Stimulated activated naive CD8-positive, alpha-beta T cell treated with anti-CD3 and anti-CD28 coated beads, Interleukin-15, Interleukin-2, amounts not matched to agents 100 U/mL and 50 U/mL, for 24 hours (primary cell): ENCODE results near the gene TMOD2.

Experiments
- ATAC-seq: fragments of 150-1000 bp; cut with Tn5 transposase; one replicate; pipeline ENCODE4 v1.10.0; 2021
- DNase-seq: peaks from one replicate; pipeline ENCODE4 v3.0.0; 2021

The TMOD2 gene

DNA sequence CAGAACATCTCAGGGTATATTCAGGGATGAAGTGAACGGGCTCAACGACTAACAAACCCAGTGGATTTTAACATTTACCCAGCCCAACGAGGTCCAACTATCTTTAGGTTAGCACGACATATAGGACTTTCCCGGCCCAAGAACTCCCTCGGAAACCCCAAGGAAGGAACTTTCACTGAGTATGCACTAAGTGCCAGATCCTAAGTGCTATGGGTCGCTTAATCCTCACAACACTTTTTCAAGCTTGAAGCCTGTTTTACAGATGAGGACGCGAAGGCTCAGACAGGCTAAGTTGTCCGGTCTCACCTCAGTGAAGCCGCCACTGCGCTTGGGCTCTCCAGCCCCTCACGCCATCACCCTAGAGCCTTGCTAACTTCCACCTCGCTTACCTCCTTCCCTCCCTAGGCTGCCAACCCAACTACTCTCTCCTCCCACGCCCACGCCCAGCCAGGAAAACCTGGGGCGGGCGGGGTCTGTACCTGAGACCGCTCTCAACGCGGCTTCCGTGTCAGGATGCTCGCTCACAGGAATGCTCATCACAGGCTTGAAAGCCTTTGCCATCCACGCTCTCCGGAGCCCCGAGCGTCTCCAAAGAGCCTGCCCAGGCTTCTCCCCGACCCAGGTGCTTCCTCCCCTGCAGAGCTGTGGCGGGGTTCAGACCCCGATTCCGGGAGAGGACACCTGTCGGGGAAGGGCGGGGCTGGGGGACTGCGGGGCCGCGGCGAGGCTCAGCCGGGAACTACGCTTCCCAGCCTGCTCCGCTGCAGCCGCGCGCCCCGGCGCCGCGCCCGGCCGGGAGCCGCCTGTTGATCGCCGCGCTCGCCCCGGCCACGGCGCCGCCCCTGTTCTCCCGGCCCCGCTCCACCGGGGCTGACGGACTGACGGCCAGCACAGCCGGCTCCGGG is at the start of gene TMOD2:
Gene TMOD2, plus strand, starts transcription at position 806 of the 905 bp plus-strand sequence. CDS start 14,845 bp downstream, outside the sequence.
- DNase-seq (peak; percentile 67), ATAC-seq (peak; percentile 88)

DNA sequence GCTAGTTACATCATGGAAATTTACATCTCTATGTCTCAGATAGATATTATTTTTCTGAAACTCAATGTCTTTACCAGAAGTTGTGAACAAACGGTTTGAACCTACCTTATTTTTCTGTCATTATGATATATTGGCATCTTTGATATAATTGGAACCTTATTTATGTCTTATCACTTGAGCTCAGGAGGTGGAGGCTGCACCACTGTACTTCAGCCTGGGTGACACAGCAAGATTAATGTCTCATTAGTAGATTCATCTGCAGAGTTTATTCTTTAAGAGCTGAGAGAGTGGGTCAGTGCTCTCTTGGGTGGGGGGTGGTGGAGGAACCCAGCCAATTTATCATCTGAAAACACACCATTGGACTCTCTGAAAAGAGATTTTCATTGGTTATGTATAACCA is 48.7 kb upstream of the TMOD2 start:
- no peak for DNase-seq

DNA sequence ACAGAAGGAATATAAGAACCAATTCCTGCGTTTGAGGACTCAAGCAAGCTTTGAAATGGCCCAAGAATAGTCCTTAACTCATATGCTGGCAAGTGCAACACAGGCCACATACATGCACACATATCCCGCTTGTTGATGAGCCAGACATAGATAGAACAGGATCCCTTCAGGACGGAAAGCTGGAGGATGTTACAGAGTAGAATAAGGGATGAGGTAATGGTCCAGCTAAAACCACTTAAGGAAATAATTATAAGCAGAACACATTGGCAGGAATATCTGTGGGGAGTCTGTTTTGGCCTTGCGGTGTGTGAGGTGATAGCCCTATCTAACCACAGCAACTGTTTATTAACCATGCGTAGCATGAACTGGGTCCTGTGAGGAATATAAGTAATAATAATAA is 45.1 kb upstream of the TMOD2 start:
- no peak for ATAC-seq
- DNase-seq: no peak

More for the DNA sequence above, 48.7 kb upstream of the TMOD2 start:
- ATAC-seq: no peak

DNA sequence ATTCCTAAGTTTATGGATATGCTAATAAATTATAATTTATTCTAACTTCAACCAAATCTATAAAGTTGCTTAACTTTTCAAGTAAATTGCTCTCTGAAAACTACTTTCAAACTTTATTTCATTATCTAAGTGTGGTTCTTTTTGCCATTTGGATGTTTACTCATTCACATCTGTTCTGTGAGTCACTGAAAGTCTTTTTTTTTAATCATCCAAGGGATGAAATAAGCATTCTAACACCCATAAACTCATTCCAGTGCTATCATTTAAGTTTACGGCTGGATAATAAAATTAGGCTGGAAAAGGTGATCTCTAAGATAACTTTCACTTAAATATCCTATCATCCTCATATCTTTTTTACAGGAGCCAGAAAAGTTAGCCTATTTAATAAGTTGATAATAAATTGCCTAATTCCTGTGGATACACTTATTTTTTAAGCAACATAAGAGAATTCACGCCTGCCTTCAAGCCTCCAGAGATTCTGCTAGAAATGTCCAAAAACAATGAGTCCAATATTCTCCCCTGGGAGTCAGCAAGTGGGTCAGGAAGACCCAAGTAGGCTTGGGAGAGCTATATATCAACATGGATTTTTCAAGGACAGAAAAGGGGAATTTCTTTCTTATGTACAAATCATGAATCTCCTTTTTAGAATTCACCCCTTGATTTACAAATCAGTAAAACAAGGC is 44.3 kb upstream of the TMOD2 start:
- DNase-seq (no peak), ATAC-seq (no peak)

DNA sequence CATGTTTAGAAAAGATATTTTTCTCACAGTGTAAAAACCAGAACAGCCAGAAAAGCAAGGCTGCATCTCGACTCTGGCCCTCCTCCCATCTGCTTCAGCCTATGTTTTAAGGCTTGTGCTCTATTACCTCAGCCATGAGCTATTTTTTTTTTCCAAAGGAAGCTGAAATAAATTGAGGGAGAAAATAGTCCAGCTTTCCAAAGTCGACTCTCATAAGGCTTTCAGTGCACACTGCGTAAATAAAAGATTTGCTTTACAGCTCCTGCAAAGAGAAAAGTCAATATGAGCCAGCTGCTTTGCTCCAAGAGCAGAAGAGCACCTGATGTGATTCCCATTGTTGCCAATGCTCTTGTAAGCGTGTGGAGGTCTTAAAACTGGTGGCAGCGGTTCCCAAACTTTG is 43.4 kb upstream of the TMOD2 start:
- ATAC-seq: no peak
- no peak for DNase-seq

DNA sequence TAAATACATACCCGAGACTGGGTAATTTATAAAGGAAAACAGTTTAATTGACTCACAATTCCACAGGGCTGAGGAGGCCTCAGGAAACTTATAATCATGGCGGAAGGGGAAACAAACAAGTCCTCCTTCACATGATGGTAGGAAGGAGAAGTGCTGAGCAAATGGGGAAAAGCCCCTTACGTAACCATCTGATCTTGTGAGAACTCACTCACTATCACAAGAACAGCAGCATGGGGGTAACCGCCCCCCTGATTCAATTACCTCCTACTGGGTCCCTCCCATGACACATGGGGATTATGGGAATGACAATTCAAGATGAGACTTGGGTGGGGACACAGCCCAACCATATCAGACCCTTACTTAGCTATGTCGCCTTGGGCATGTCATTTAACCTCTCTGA is 42.4 kb upstream of the TMOD2 start:
- no peak for ATAC-seq
- DNase-seq: no peak

DNA sequence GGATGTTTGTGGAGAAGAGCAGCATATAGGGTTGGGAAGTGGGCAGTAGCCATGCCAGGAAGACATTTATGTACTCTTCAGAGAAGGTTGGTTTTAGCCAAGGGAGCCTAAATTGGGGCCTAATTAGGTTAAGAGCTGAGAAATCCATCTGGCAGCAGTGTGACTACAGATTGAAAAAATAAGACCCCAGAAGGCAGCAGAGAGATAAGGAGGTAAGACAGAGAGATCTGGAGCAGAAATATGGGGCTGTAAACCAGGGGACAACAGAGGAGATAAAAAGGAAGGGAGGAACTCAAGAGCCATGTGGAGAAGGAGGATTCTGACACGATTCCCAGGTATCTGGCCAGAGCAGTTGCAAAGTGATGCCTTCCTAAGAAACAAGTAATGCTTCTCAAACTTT is 37.2 kb upstream of the TMOD2 start:
- no peak for DNase-seq
- no peak for ATAC-seq

DNA sequence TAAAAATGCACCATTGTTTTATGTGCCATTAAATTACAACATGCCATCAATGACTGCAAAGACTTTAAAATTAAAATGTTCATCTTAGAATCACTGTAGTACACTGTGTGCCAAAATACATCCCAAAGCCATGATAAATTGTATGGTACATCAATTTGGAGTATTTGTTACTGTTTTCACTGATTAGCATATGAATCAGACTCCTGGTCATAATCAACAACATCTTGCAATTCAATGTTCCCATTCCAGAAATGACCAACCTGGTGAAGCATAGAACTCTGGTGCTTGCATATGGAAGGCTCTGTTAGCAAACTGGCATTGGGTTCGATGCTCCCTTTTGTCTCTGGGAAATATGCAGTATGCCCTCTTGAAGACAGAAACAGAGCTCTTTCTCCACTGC is 36.5 kb upstream of the TMOD2 start:
- DNase-seq: no peak
- no peak for ATAC-seq

DNA sequence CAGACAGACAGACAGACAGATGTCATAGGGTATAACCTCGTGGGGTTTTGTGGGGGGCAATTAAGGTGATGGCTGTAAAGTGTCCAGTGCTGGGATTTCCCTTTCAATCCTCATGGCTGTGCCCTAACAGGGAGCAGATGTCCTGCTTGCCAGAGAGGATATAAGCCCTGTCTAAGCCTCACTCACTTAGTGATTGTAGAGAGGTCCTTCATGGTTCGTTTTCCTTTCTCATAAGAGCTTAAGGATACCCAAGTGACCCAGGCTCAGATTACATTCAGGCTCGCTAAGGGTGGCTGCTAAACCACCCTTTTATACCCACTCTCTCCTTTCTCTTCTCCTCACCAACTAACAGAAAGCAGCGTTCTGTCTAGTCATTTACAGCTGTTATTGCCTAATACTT is 33.2 kb upstream of the TMOD2 start:
- DNase-seq (no peak), ATAC-seq (no peak)

DNA sequence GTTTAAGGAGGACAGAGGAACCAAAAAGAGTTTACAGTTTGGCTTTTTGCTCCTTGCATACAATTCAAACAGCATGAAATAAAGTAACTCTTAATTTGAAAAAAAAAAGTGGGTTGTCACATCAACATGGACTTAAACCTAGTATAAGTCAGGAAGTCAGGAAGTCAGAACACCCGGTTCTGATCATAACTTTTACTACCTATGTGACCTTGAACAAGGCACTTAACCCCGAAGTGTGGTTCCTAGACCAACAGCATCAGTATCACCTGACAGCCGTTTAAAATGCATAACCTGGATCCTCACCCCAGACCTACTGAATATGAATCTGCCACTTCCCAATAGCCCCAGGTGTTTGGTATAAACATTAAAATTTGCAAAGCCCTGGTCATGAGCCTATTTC is 32.7 kb upstream of the TMOD2 start:
- DNase-seq: no peak
- ATAC-seq: no peak

DNA sequence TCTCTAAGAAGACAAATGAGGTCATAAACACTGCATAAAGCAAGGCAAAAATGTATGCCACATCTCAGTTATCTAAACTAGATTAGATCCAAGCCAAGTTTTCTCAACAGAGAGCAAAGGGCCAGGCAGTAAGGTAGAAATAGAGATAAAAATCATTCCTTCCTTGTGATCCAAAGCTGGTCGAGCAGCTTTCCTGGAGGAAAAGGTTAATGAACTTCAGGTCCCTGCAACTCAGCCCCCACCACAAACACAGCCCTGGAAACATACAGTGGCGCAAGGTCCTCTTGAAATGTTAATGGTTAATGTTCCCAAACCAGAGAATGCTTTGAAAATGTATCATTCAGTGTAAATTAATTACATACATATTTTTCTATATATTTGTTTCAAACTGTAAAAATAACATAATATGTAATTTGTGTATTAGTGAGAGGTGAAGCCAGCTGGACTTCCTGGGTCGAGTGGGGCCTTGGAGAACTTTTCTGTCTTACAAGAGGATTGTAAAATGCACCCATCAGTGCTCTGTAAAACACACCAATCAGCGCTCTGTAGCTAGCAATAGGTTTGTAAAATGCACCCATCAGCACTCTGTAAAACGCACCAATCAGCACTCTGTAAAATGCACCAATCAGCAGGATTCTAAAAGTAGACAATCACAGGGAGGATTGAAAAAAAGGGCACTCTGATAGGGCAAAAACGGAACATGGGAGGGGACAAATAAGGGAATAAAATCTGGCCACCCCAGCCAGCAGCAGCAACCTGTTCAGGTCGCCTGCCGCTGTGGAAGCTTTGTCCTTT is 31.0 kb upstream of the TMOD2 start:
- no peak for ATAC-seq
- no peak for DNase-seq

DNA sequence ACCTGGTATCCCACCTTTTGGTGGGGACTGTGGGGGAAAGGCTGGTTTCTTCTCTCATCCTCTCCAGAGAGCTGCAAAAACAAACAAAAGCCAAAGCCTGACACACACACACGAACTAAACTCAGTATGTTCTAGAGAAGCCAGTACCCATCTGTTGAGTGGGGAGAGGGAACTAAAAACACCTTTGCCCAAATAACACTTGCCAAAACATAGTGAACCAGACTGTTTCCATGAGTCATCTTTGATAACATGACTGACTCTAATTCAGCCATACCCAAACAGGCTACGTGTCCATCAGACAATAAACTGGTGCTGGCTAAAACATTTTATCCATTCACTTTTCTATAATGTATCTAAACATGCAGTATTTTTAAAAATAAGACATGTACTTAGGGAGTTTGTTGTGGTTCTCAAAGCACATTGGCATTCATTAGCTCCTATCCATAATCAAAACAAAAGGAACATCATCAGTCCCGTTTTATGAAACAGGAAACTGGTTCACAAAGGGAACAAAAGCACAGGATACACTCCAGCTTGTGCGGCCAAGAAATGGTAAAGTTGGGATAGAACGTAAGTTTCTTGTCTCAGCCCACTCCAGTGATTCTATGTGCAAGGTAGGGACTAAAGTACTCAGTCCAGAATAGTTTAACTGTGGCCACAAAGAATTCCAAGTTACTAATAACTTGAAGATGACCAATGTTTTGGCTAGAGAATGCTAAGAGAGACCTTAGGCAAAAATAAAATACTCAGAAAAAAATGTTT is 30.0 kb upstream of the TMOD2 start:
- DNase-seq (no peak), ATAC-seq (no peak)

DNA sequence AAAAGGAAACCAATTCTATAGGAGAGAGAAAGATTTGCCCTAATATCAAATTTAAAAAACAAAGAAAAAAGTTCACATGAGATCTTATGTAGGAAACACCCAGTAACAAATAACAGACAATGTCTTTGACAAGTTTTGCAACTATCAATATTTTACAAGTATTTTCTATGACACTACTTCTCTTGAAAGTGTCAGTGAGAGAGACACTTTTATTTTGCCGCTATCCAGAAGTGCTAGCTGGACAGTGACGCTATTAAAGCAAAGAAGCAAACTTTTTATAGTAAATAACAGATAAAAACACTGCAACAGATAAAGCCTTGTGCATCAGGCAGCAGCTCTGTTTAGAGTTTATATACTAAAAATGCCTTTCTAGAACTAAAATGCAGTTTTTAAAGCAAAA is 27.2 kb upstream of the TMOD2 start:
- ATAC-seq: no peak
- DNase-seq: no peak

DNA sequence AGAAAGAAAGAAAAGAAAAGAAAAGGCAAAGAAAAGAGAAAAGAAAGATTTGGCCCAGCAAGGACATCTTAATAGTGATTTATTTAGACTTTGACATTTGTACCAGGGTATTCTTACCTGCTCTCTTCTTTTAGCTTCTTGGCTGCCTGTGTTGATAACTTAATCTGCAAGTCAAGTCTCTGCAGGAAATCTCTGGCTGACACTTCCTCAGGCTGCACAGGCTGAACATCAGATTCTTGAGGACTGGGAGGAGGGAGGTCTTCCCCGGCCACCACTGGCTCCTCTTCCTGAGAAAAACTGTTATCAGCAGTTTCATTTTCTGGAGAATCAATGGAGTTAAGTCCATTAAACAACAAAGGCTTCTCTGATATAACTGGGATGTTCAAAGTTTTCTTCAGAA is 26.7 kb upstream of the TMOD2 start:
- no peak for ATAC-seq

DNA sequence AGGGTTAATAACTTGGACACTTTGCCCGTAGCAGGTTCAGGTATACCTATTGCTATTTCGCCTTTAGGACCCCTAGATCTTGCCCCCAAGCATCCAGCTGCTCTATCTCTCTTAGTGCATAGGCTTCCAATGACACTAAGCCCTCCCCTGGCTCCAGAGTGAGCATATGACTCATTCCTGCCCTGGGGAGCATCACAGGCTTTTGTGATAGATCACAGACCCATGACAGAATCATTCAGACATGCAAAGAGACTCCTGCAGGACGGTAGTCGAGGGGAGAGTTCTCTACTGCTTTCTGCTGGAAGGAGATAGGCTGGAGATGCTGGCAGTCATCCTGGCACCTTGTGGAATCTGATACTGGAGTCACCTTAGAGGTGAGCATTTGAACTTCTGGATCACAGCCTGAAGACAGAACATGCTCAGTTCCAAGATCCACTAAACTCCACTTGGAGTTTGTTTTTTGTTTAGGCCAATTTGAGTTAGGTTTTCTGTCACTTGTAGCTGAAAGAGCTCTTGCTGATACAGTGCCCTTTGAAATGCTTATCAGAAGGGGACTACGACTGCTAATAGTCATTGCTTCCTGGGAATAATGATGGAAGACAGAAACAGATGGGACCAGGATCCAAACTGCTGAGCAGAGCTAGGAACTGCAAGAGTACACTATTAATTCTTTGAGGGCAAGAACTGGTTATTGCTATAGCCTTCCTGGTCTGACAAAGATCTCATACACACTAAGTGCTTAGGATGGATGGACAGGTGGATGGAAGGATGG is 24.9 kb upstream of the TMOD2 start:
- ATAC-seq: peak; percentile 94
- peak; percentile 49 for DNase-seq

More for the DNA sequence above, 26.7 kb upstream of the TMOD2 start:
- DNase-seq: no peak

DNA sequence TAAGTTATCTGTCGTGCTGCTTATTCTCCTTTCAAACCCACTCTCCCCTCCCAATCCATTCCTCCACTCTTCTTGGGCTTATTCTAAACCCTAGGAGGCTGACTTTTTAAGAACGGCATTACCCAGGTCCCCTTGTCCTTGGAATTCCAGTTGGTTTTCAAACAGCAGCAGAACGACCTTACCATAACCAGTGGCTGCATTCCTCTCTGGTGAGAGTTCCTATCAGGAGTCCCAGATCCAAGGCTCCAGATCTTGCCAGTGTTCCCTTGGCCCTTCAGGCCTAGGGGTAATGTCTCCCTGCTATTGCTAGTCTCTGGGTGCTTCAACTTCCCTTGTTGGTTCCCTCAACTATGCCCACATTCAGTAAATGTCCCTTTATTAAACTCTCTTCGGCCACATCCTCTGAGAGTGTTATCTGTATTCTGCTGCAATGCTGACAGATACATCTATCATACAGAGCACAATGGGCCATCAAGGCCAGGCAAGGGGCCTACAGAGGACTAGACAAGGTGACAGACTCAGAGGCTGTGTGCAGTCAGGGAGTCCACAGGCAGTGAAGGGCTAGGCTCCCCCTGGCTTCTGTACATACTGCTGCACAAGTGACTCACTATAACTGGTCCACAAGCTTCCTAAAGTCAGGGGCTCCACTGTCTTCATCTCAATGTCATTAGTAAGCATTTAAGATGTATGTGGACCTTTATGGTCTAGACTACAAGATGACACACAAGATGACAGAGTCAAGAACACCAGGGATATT is 24.1 kb upstream of the TMOD2 start:
- peak; percentile 68 for ATAC-seq
- DNase-seq: no peak

DNA sequence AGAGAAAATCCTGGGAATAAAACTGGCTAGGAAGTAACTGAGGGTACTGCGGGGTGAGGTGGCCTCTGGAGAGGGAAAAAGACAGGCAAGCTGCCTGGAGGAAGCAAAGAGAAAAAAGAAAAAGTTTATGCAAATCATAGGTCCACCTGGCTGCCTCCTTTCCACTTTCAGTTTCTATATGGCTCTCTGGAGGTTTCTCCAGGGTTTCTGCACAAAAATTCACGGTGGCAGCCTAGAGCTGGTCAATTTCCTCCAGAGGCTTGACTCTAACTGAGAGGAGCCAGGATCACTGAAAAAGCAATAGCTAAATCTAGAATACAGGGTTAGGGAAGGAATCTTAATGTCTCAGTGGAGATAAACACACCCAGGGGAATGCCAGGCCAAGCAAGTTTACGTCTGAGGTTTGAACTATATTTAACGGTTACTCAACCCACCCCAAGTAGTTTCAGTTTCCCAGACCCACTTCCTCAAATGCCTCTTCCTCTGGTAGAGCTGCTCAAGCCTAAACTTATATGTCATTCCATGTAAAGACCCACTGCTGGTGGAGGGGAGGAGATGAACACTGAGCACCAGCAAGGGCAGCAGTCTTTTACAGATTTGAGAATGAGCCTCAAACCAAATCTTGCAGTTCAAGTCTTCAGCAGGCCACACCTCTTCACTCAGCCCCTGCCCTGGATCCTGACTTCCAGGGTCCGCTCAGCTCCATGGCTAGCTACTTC is 19.7 kb upstream of the TMOD2 start:
- peak; percentile 36 for DNase-seq

DNA sequence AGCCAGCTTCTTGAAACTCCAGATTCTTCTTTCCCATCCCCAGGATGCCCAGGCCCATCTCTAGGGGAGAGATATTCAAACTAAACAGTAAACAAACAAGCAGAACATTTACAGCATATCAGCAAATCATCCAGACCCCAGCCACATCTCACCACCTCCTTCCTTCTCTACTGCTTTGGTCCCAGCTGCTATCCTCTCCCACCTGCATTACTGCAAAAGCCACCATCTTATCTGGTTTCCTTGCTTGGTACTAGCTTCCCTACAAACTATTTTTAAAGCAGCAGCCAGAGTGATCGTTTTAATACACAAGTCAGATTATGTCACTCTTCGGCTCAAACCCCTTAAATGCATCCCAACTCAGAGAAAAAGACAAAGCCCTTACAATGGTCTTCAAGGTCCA is 18.8 kb upstream of the TMOD2 start:
- ATAC-seq (no peak), DNase-seq (no peak)

More for the DNA sequence above, 19.7 kb upstream of the TMOD2 start:
- ATAC-seq: peak; percentile 64

DNA sequence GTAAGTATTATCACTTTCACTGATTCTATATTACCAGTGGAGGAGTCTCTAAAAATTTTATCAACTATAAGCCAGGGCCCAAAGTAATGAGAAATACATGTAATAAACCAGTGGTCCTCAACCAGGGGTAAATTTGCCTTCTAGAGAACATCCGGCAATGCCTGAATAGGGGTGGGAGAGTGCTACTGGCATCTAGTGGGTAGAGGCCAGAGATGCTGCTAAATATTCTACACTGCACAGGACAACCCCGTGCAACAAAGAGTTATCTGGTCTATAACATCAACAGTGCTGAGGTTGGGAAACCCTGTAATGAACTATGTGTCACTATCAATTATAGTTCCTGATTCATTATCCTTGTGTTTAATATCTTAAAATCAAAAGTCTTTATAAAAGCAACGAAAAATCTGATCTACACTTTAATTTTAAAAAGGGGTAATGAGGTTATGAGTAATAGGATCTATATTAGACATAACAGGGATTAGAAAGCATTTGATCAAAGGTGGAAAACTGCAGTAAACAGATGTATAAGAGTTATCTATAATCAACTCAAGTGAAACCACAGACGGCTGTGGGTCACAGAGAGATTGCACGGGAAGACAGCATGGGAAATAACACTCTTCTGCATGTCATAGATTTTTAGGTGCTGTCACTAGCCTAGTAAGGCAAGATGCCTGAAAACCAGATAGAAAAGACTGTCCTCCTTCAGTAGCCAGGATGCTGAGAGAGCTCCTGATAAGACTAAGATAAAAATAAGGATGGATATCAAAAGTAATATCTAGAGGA is 16.0 kb upstream of the TMOD2 start:
- ATAC-seq (peak; percentile 32), DNase-seq (peak; percentile 28)
